ENCODE measurements around the gene PML.
"Not testable (repeated sequence)": the region's sequence is repeated elsewhere in the genome, so short reads cannot be mapped to it uniquely, and the experiment has no call there.

Gene PML

DNA sequence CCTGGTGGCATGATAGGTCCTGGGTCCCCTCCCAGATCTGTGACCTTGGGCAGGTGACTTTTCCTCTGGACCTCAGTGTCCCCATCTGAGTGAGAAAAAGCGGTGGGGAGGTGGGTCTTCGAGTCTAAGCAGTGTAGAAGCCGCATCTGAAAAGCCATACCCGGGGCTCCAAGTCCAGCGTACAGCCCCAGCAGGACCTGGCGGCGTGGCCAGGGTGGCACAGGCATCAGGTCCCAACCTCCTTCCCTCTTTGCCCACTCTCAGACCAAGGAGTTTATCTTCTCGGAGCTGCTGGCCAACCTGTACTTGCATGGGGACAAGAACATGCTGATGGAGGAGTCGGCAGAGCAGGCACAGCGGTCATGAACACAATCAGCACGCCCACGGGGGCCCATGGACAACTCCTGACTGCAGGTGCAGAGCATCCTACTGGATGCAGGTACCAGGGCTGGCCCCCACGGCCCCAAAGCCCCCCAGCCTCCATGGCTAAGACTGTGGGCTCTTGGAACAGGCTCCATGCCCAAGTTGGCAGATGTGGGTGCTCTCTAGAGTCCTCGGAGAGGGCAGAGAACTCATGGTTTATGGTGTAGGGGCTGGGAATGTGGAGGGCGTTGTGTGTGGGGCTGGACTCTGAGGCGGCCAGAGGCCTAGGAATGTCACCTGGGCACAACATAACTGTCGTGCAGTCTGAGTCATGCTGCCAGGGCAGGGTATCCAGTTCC, 69.1 kb downstream of the PML start:
- not testable (repeated sequence) for DNase-seq

DNA sequence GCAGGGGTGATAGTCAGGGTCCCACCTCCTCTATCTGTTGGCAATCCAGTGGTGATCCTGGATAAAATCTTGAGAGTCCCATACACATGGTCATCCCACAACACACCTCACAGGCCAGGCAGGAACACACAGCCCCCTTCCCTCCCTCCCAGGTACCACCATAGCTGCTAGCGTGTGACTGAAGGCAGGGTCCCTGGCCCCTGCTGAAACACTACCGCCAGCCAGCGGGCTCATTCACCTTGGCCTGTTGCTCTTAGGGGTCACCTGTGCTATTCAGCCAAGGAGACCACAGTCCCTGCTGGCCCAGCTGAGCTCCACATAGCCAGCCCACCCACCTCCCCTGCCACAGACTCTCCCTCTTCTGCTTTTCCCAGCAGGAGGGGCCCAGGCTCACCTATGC, 69.7 kb downstream of the PML start:
- DNase-seq = not testable (repeated sequence)

DNA sequence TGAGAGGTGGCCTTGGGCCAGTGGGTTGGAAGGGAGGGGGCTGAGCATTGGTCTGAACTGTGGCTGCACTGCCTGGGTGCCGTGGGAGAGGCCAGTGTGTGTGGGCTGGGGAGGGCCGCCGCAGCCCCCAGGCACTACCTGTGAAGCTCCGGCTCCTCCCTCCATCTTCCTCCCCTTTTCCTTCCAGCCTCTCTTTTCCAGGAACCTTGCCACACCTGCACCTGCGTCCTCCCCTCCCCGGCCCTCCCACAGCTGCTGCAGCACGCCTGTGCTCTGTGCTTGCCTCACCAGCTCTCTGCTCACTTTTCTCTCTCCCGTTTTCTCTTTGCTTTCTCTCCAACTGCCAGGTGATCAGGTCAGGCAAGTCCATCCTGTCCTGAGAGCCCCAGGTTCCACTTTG, 70.3 kb downstream of the PML start:
- DNase-seq = not testable (repeated sequence)

DNA sequence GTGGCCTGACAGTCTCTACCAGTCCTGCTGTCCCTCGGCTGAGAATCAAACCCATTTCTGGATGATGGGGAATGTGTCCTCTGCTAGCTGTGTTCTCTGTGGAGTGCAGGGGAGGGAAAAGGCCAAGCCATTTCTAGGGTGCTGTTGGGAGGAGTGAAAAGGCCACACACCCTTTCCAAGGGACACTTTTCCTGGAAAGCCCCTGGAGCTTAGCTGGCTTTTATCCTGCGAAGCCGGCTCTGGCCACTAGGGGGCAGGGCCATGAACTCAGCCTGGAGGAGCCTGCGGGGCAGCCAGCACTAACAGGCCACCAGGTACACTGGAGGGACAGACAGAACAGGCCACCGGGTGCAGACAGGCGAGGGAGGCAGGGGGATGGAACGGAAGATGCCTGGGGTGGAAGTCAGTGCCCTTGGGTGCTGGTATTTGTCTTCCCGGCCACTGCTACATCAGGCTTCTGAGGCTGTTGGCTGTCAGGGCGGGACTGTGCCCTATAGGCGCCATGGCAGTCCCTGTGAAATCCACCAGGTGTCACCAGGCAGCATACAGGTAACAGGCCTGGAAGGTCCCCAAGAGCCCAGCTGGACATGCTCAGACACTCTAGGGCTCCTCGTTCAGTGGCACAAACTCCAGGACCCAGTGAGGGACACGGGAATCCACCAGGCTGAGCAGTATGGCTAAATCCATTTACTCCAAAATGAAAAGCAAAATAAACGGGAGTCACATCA, 71.3 kb downstream of the PML start:
- not testable (repeated sequence) for DNase-seq

DNA sequence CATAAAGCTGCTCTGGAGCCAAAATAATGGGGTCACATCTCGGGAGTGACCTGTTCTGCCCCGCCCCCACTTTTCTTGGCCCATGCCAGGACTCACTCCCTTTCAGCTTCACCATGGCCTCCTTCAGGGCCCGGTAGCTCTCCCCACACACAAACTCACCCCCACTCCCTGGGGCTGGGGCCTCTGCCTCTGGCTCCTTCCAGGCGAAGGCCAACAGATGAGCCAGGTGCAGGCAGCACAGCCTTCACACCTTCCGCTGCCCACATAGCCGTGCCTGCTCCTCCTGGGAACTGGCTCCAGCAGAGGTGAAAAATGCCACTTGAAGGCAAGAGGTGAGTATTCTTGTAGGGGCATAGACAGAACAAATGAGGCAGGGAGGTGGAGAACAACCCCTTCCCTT, 77.1 kb downstream of the PML start:
- DNase-seq = not testable (repeated sequence)

DNA sequence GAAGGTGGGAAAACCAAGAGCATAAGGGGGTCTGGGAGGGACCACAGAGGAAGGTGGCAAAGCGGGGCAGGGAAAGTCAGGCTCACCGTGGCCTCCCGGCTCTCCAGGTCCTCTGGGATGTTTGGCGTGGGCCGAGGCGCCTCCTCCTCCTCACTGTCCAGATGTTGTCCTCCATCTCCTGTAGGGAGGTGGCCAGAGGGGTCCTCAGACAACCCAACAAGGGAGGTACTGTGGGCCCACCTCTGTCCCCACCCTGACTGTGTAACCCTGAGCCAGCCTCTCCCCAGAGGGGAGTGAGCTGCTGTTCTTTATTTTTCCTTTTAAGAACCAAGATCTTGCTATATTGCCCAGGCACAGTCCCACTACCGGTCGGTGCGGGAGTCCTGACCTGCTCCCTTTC, 77.6 kb downstream of the PML start:
- DNase-seq = not testable (repeated sequence)

DNA sequence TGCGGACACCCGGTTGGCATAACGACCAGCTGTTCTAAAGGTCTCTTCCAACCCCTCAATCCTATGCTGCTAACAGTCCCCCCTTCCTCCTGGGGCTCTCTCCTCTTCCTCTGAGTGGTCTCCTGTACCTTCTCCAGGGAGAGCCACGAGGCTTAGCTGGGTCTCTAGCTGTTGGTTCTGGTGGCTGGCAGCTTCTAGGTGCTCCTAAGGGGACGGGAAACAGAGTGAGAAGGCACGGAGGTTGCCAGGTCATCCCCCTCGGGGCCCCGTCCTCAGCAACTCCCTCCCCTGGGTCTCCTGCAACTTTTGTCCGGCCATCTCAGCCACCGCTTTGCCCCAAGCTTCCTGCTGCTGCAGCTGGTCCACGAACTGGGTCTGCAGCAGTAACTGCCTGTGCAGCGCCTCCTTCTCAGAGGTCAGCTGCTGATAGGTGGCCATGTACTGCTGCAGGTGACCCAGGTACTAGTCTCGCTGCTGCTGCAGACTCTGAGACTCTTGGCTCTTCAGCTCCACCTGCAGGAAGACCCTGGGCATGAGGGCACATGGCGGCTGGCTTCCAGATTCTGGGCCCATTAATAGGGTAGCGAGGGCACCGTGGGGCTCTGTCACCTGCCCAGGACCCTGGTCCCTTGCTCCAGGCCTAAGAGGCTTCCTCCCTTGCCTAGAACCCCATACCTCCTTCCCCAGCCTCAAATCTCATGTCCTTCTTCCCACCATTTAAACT, 78.3 kb downstream of the PML start:
- not testable (repeated sequence) for DNase-seq

DNA sequence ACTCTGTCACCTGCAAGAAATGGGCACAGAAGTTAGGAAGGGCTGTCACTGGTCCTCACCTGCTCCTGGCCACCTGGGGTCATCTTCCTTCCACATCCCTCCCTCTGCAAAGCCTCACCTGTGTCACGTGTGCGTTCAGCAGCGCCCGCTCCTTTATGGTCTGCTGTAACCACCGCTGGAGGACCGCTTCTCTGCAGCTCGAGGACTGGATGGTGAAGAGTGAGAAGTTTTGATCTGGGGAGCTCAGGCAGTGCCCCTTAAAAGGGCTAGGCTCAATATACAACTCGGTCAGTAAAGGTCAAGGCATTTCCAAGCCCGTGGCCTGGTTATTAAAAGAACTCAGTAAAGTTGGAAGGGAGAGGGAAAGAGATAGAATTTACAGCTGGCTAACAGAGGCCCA, 81.3 kb downstream of the PML start:
- not testable (repeated sequence) for DNase-seq

DNA sequence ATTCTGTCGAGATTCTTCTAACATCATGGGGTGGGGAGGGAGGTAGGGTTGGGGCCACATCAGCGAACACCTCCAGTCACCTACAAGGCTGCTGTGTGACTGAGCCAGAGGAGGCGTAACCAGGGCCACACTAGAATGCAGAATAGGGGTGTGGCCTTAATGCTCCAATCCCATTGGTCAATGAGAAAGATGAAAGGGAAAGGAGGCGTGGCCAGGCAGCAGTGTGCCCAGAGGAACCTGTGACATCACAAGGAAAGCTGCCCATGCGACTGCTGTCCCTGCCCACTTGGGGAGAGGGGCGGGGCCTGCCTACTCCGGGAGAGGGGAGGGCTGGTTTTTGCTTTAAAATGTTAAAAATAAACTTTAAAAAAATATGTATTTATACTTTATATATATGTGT, 87.9 kb downstream of the PML start, which contains the start of gene GOLGA6A:
Gene GOLGA6A (minus strand): TSS at position 101 of the 400 bp plus-strand sequence. CDS start 41 bp downstream, at position 60.
- DNase-seq = not testable (repeated sequence)

DNA sequence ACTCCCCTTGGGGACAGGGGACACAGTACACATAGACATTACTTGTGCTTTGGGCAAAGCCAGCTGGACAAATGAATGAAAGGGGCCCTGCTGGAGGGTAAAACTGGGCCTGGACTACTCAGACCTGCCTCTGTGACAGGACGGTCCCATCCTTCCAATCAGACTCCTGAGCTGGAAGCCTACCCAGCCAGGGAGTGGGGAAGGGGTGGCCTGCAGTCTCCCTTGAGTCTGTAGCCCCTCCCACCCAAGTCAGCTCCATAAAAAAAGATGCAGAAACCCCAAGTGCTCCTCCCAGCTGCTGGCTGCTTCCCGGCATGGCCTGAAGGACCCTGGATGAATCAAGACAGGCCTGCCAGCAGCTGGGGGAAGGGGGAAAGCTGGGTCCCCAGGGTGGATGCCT, 100.1 kb downstream of the PML start:
- DNase-seq = not testable (repeated sequence)

DNA sequence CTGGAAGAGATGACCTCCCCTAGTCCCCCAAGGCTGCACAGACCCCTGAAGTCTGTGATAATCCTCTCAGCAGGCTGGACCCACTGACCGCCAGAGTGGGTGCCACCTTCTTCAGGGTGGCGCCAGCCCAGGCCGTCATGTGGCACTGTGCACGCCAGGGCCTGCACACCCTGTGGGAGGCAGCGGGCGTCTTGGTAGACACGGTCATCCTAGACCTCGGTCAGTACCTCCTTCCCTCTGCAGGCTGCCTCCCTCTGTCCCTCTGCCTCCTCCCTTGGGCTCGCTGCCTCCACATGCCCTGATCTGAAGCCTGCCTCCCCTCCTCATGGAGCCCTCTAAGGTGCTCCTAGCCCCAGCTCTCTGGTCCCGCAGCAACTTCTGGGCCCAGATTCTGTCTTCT, 101.1 kb downstream of the PML start:
- DNase-seq = not testable (repeated sequence)

DNA sequence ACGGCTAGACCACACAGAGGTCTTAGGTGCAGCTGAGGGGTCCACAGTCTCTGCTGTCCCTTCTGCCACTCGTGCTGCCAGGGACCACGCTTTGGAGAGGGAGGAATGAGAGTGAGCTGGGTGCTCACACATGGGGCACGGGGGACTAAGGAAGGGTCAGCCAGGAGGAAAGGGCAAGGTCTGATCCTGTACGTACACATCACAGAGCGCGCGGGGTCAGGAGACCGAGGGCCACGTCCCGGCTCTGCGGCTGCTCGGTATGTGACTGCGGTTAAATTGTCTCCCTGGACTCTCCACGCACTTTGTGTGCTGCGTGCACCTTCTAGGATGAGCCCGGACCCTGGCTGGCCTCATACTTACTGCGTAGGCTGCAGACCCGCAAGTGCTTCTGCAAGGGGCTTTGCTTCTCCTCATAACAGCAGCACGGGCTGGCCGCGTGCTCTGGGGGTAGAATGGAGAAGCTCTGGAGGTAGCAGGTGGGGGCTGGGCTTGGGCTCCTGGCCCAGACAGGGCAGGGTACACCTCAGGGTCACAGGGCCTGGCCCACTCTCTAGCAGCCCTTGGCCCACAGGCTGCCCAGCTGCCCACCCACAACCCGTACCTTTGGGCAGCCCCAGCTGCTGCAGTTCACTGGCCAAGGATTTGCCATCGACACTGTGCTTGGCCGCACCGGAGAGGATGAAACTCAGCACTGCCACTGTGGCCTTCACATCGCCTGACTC, 102.4 kb downstream of the PML start:
- not testable (repeated sequence) for DNase-seq

All from DMS79 treated with DMSO at 0.1 percent for 48 hours (cell line).